WTC11 (cell line): ENCODE measurements around the gene ABCG4. TPM values are rescaled to one million over a fixed set of nuclear protein-coding genes. Genes with fewer than 3 reads are reported as not detected.
A peak's percentile ranks its signal among the peaks of the same experiment; 100 is the strongest.

Experiments
- ATAC-seq: fragments of 200-7000 bp; cut with Tn5 transposase; 2 replicates; pipeline ENCODE4 v1.10.0; 2021; ENCODE audit warnings: mild to moderate bottlenecking, moderate library complexity
- CTCF ChIA-PET: fragments of 300-600 bp; sonication (Branson Sonifier 250); formaldehyde crosslinking; loops from one replicate; lab custom pipeline; 2021; ENCODE audit warnings: antibody characterized with exemption; lab: Charles Lee
- POLR2A ChIA-PET: fragments of 350-600 bp; sonication (Branson Sonifier 250); formaldehyde crosslinking; loops from one replicate; lab custom pipeline; 2021; ENCODE audit warnings: antibody characterized with exemption; lab: Charles Lee
- DNase-seq: peaks from one replicate; pipeline ENCODE4 v3.0.0; 2021; ENCODE audit warnings: low spot score
- H3K27ac Mint-ChIP-seq: 2 replicates; pipeline ENCODE4 v1.8.0; 2021; ENCODE audit warnings: mixed read lengths
- H3K27me3 Mint-ChIP-seq: 2 replicates; pipeline ENCODE4 v1.8.0; 2021; ENCODE audit warnings: low read depth, mild to moderate bottlenecking, moderate library complexity, mixed read lengths
- H3K36me3 Mint-ChIP-seq: 2 replicates; pipeline ENCODE4 v1.8.0; 2021; ENCODE audit warnings: mixed read lengths
- H3K4me1 Mint-ChIP-seq: 2 replicates; pipeline ENCODE4 v1.8.0; 2022; ENCODE audit warnings: mixed read lengths
- H3K4me3 Mint-ChIP-seq: 2 replicates; pipeline ENCODE4 v1.8.0; 2021; ENCODE audit warnings: mild to moderate bottlenecking, moderate library complexity, mixed read lengths
- H3K9me3 Mint-ChIP-seq: 2 replicates; pipeline ENCODE4 v1.8.0; 2021; ENCODE audit warnings: mixed read lengths
- ARID4B ChIP-seq: sonication (generic); formaldehyde crosslinking; IDR thresholded peaks from 2 replicates; pipeline ENCODE4 v1.8.0; 2023; ENCODE audit warnings: missing genetic modification reagents, mild to moderate bottlenecking, borderline replicate concordance
- ATF2 ChIP-seq: sonication (generic); formaldehyde crosslinking; IDR thresholded peaks from 2 replicates; pipeline ENCODE4 v1.8.1; 2022; ENCODE audit warnings: low read depth, missing genetic modification reagents, borderline replicate concordance
- E2F5 ChIP-seq: sonication (generic); formaldehyde crosslinking; IDR thresholded peaks from 2 replicates; pipeline ENCODE4 v1.8.1; 2022; ENCODE audit warnings: mild to moderate bottlenecking, moderate library complexity, missing genetic modification reagents
- EMX1 ChIP-seq: fragments of 250-450 bp; sonication (Bioruptor Pico); IDR thresholded peaks from 2 replicates; pipeline ENCODE4 v1.8.0; 2021; ENCODE audit warnings: mild to moderate bottlenecking
- ERG ChIP-seq: fragments of 250-450 bp; sonication (Bioruptor Pico); IDR thresholded peaks from 2 replicates; pipeline ENCODE4 v1.8.0; 2021; ENCODE audit warnings: mild to moderate bottlenecking
- FOXP1 ChIP-seq: sonication (generic); formaldehyde crosslinking; IDR thresholded peaks from 2 replicates; pipeline ENCODE4 v1.8.0; 2022; ENCODE audit warnings: missing genetic modification reagents, mild to moderate bottlenecking, moderate library complexity, borderline replicate concordance
- MAX ChIP-seq: sonication (generic); formaldehyde crosslinking; IDR thresholded peaks from 2 replicates; pipeline ENCODE4 v1.8.0; 2022; ENCODE audit warnings: mild to moderate bottlenecking, missing genetic modification reagents
- NFYB ChIP-seq: sonication (generic); formaldehyde crosslinking; conservative IDR thresholded peaks from 2 replicates; pipeline ENCODE4 v1.8.0; 2022; ENCODE audit warnings: low read depth, missing genetic modification reagents
- PREB ChIP-seq: sonication (generic); formaldehyde crosslinking; IDR thresholded peaks from 2 replicates; pipeline ENCODE4 v1.8.1; 2022; ENCODE audit warnings: mild to moderate bottlenecking, missing genetic modification reagents, moderate library complexity, borderline replicate concordance
- PRRX2 ChIP-seq: fragments of 250-450 bp; sonication (Bioruptor Pico); IDR thresholded peaks from 2 replicates; pipeline ENCODE4 v1.8.0; 2021; ENCODE audit warnings: mild to moderate bottlenecking
- SMAD3 ChIP-seq: sonication (generic); formaldehyde crosslinking; IDR thresholded peaks from 2 replicates; pipeline ENCODE4 v1.8.0; 2022; ENCODE audit warnings: missing genetic modification reagents, mild to moderate bottlenecking, borderline replicate concordance
- SMAD4 ChIP-seq: sonication (generic); formaldehyde crosslinking; IDR thresholded peaks from 2 replicates; pipeline ENCODE4 v1.8.0; 2022; ENCODE audit warnings: mild to moderate bottlenecking, missing genetic modification reagents
- SP1 ChIP-seq: sonication (generic); formaldehyde crosslinking; conservative IDR thresholded peaks from 2 replicates; pipeline ENCODE4 v1.8.1; 2022; ENCODE audit warnings: missing genetic modification reagents
- TEAD1 ChIP-seq: sonication (generic); formaldehyde crosslinking; IDR thresholded peaks from 2 replicates; pipeline ENCODE4 v1.8.0; 2022; ENCODE audit warnings: mild to moderate bottlenecking, missing genetic modification reagents
- USF1 ChIP-seq: sonication (generic); formaldehyde crosslinking; IDR thresholded peaks from 2 replicates; pipeline ENCODE4 v1.8.0; 2022; ENCODE audit warnings: mild to moderate bottlenecking, missing genetic modification reagents
- ZNF138 ChIP-seq: sonication (generic); formaldehyde crosslinking; conservative IDR thresholded peaks from 2 replicates; pipeline ENCODE4 v1.8.1; 2022; ENCODE audit warnings: mild to moderate bottlenecking, moderate library complexity, missing genetic modification reagents
- ZNF317 ChIP-seq: sonication (generic); formaldehyde crosslinking; IDR thresholded peaks from 2 replicates; pipeline ENCODE4 v1.8.1; 2023; ENCODE audit warnings: low read depth, mild to moderate bottlenecking, moderate library complexity, missing genetic modification reagents, borderline replicate concordance
- ZNF416 ChIP-seq: fragments of 250-450 bp; sonication (Bioruptor Pico); IDR thresholded peaks from 2 replicates; pipeline ENCODE4 v1.9.0; 2021; ENCODE audit warnings: mild to moderate bottlenecking, inconsistent platforms
- total RNA-seq: library from RNA; stranded (reverse); gene quantifications from 3 replicates; pipeline ENCODE4 v1.2.3, GENCODE V29; 2021
- TF ChIP-seq, protein P1 (sequence below): sonication (generic); formaldehyde crosslinking; IDR thresholded peaks from 2 replicates; pipeline ENCODE4 v1.8.1; 2023; ENCODE audit warnings: mild to moderate bottlenecking, missing genetic modification reagents, moderate library complexity
- TF ChIP-seq, protein P2 (sequence below): sonication (generic); formaldehyde crosslinking; conservative IDR thresholded peaks from 2 replicates; pipeline ENCODE4 v1.8.1; 2022; ENCODE audit warnings: mild to moderate bottlenecking, missing genetic modification reagents
- TF ChIP-seq, protein P3 (sequence below): sonication (generic); formaldehyde crosslinking; IDR thresholded peaks from 2 replicates; pipeline ENCODE4 v1.8.0; 2022; ENCODE audit warnings: mild to moderate bottlenecking, missing genetic modification reagents

ABCG4 gene
- total RNA-seq, 1 experiment from 2014 or later: 4.4 TPM

DNA sequence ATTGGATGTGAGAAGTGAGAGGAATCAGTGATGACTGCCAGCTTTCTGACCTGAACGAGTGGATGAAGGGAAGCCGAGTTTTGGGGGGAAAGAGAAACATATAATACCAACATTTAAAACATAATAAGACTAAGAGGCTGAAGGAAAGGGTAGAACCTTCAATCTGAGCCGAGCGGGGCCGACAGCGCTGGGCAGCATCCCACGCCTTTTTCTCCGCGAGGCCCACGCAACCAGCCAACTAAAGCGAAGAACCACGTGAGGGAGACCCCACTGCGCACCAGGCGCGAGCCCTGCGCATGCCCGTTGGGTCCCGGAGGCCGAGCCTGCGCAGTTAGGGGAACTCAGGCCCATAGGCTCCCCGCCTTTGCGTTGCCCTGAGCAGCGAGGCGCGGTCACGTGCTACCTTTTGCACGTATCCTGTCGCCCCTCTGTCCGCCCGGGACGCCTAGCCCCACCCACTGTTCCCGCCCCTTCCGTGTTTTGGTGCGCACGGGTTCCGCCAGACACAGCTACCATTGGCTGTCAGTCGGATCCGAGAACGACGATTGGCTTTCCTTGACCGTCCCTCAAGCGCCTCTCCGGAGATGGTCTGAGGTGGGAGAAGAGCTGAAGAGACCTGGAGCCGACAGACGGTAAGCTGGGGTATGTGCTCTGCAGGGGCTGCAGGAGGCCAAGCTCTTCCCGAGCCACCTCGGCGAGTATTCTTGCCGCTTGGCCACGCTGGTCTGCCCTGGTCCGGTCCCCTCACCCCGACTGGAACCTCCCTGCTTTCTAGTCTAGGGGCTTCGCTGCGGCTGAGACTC is 27.6 kb upstream of the ABCG4 start, which contains the start of gene HINFP:
HINFP (plus strand) TSS at position 573 of the 803 bp plus-strand sequence. CDS start 5,365 bp downstream, outside the sequence.
- CTCF ChIA-PET: interaction anchor here (0.7 to 2.0 kb wide), 16 partner anchors 9 to 260 kb away, joined by 3 to 11 read pairs (median 4); partner anchors contain the start of genes DPAGT1 and NLRX1
- POLR2A ChIA-PET: interaction anchor here (0.5 to 1.0 kb wide), 9 partner anchors 11 to 81 kb away, joined by 3 to 7 read pairs (median 4); partner anchors contain the start of genes C2CD2L, DPAGT1, HMBS and NHERF4
- H3K4me3 Mint-ChIP-seq: peak within 1 kb of the TSS; percentile 97
- peaks cover 19% of the 10 kb centered on the region for H3K4me1 Mint-ChIP-seq
- no peaks in the 10 kb centered on the region; the same call in 1 of the 2 replicates for H3K27me3 Mint-ChIP-seq
- peak within 1 kb of the TSS; percentile 96 for H3K27ac Mint-ChIP-seq
- ATAC-seq (peak; percentile 97), DNase-seq (peak; percentile 100)
- H3K9me3 Mint-ChIP-seq: no peaks in the 10 kb centered on the region
- H3K36me3 Mint-ChIP-seq: peaks cover 11% of the 10 kb centered on the region
- TF ChIP-seq ZNF317 (CRISPR knock-in tag) (no peak), MAX (CRISPR knock-in tag) (peak; percentile 96), EMX1 (CRISPR knock-in tag) (no peak), ERG (CRISPR knock-in tag) (no peak), USF1 (CRISPR knock-in tag) (peak; percentile 99), ATF2 (no peak), PREB (CRISPR knock-in tag) (no peak), SMAD4 (CRISPR knock-in tag) (no peak), ARID4B (CRISPR knock-in tag) (peak; percentile 54; the same call in 1 of the 2 replicates), TEAD1 (CRISPR knock-in tag) (0 out of 2 replicates have a peak, but pooled peaks have one; percentile 48), SMAD3 (CRISPR knock-in tag) (peak; percentile 66; the same call in 1 of the 2 replicates), ZNF138 (CRISPR knock-in tag) (no peak), FOXP1 (CRISPR knock-in tag) (peak; percentile 9; the same call in 1 of the 2 replicates), NFYB (CRISPR knock-in tag) (peak; percentile 95), ZNF416 (CRISPR knock-in tag) (no peak), PRRX2 (CRISPR knock-in tag) (no peak), SP1 (CRISPR knock-in tag) (peak; percentile 97), E2F5 (CRISPR knock-in tag) (no peak)
- TF ChIP-seq, protein P1, sequence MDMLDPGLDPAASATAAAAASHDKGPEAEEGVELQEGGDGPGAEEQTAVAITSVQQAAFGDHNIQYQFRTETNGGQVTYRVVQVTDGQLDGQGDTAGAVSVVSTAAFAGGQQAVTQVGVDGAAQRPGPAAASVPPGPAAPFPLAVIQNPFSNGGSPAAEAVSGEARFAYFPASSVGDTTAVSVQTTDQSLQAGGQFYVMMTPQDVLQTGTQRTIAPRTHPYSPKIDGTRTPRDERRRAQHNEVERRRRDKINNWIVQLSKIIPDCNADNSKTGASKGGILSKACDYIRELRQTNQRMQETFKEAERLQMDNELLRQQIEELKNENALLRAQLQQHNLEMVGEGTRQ: peak; percentile 99
- TF ChIP-seq, protein P2, sequence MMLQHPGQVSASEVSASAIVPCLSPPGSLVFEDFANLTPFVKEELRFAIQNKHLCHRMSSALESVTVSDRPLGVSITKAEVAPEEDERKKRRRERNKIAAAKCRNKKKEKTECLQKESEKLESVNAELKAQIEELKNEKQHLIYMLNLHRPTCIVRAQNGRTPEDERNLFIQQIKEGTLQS (CRISPR knock-in tag): no peak
- TF ChIP-seq, protein P3, sequence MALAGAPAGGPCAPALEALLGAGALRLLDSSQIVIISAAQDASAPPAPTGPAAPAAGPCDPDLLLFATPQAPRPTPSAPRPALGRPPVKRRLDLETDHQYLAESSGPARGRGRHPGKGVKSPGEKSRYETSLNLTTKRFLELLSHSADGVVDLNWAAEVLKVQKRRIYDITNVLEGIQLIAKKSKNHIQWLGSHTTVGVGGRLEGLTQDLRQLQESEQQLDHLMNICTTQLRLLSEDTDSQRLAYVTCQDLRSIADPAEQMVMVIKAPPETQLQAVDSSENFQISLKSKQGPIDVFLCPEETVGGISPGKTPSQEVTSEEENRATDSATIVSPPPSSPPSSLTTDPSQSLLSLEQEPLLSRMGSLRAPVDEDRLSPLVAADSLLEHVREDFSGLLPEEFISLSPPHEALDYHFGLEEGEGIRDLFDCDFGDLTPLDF: no peak
